Neural crest cell (in vitro differentiated cells): ENCODE data around the gene SORCS2. TPM values are rescaled to one million over a fixed set of nuclear protein-coding genes. Genes with fewer than 3 reads are reported as not detected.

Experiments
- DNase-seq: peaks from one replicate; pipeline ENCODE4 v3.0.0; 2021; ENCODE audit warnings: low read depth, mixed read lengths, low spot score
- H3K27ac Mint-ChIP-seq: one replicate; pipeline ENCODE4 v1.8.0; 2021; ENCODE audit warnings: mild to moderate bottlenecking, mixed read lengths; ENCODE audit not compliant: unreplicated experiment
- H3K27me3 Mint-ChIP-seq: 2 replicates; pipeline ENCODE4 v1.8.0; 2021; ENCODE audit warnings: low read depth, mild to moderate bottlenecking, mixed read lengths
- H3K36me3 Mint-ChIP-seq: 2 replicates; pipeline ENCODE4 v1.8.0; 2021; ENCODE audit warnings: low read depth, mild to moderate bottlenecking, mixed read lengths
- H3K4me1 Mint-ChIP-seq: 2 replicates; pipeline ENCODE4 v1.8.0; 2021; ENCODE audit warnings: mixed read lengths
- H3K4me3 Mint-ChIP-seq: one replicate; pipeline ENCODE4 v1.8.0; 2021; ENCODE audit warnings: mild to moderate bottlenecking, mixed read lengths
- H3K9me3 Mint-ChIP-seq: 2 replicates; pipeline ENCODE4 v1.8.0; 2021; ENCODE audit warnings: mixed read lengths
- CTCF ChIP-seq: fragments of 200-600 bp; sonication (generic); conservative IDR thresholded peaks from 2 replicates; pipeline ENCODE4 v1.5.0; 2021; ENCODE audit warnings: antibody characterized with exemption, mild to moderate bottlenecking
- total RNA-seq: library from RNA; stranded (reverse); gene quantifications from 2 replicates; pipeline ENCODE4 v1.2.1, GENCODE V29; 2021

The SORCS2 gene
- total RNA-seq, 1 donor from 2014 or later, result 1.1 TPM

- Mint-ChIP-seq H3K27me3 (no peaks in the 10 kb centered on the region), H3K4me1 (peaks cover 31% of the 10 kb centered on the region), H3K9me3 (no peaks in the 10 kb centered on the region), H3K4me3 (no peak overlapping the region), H3K27ac (no peak overlapping the region), H3K36me3 (no peaks in the 10 kb centered on the region)
- DNase-seq, result no peak
- no peak for TF ChIP-seq CTCF
These were observed 38.6 kb upstream of the SORCS2 start for GRCh38 chr4:7153711-7154110.

- no peaks in the 10 kb centered on the region for H3K9me3 Mint-ChIP-seq
- peaks cover 34% of the 10 kb centered on the region for H3K4me1 Mint-ChIP-seq
- DNase-seq, result no peak
- no peaks in the 10 kb centered on the region for H3K27me3 Mint-ChIP-seq
- no peak overlapping the region for H3K4me3 Mint-ChIP-seq
- no peak for TF ChIP-seq CTCF
- no peaks in the 10 kb centered on the region for H3K36me3 Mint-ChIP-seq
- H3K27ac Mint-ChIP-seq, result no peak overlapping the region
These were observed 37.9 kb upstream of the SORCS2 start for GRCh38 chr4:7154351-7154981.

GRCh38 chr4:7155590-7156071 is 36.7 kb upstream of the SORCS2 start:
- no peak for DNase-seq
- no peak for TF ChIP-seq CTCF
- H3K27ac Mint-ChIP-seq, result no peak overlapping the region
- H3K27me3 Mint-ChIP-seq, result no peaks in the 10 kb centered on the region
- no peaks in the 10 kb centered on the region for H3K9me3 Mint-ChIP-seq
- peaks cover 38% of the 10 kb centered on the region for H3K4me1 Mint-ChIP-seq
- H3K4me3 Mint-ChIP-seq, result no peak overlapping the region
- H3K36me3 Mint-ChIP-seq, result no peaks in the 10 kb centered on the region

- TF ChIP-seq CTCF, result no peak
- H3K4me3 Mint-ChIP-seq, result no peak overlapping the region
- no peaks in the 10 kb centered on the region for H3K9me3 Mint-ChIP-seq
- no peaks in the 10 kb centered on the region for H3K36me3 Mint-ChIP-seq
- peaks cover 45% of the 10 kb centered on the region for H3K4me1 Mint-ChIP-seq
- no peak for DNase-seq
- H3K27ac Mint-ChIP-seq, result peak overlapping the region; percentile 13
- no peaks in the 10 kb centered on the region for H3K27me3 Mint-ChIP-seq
These were observed 36.0 kb upstream of the SORCS2 start for GRCh38 chr4:7156328-7156727.

- Mint-ChIP-seq H3K27me3 (no peaks in the 10 kb centered on the region), H3K4me1 (peaks cover 47% of the 10 kb centered on the region), H3K4me3 (no peak overlapping the region), H3K9me3 (no peaks in the 10 kb centered on the region), H3K36me3 (no peaks in the 10 kb centered on the region), H3K27ac (peak overlapping the region; percentile 32)
- TF ChIP-seq CTCF, result peak; percentile 62
- DNase-seq, result peak; percentile 28
These were observed 35.4 kb upstream of the SORCS2 start for GRCh38 chr4:7156761-7157488.
